Suppressor macrophage (primary cell): Measurements from ENCODE around the gene CEP83.
"Not testable (repeated sequence)": the region's sequence is repeated elsewhere in the genome, so short reads cannot be mapped to it uniquely, and the experiment has no call there.

Experiments
- DNase-seq, 4 experiments: peaks; one replicate each; pipeline ENCODE4 v3.0.0-alpha.2; 2020 to 2022
- total RNA-seq, 17 experiments: gene quantifications; one replicate each; lab custom pipeline; 2026; ENCODE audit warnings: mixed read lengths in 6 of 17, inconsistent platforms in 3 of 17; lab: John Stamatoyannopoulos, UW

The CEP83 gene
- total RNA-seq, result 5.5 to 30.1 (median 14.1) reads per million in 17 experiments

- peak; percentile 96 to 98 (median 97) for DNase-seq
Measured at GRCh38 chr12:94459728-94460615, at the start of gene CEP83. TSS of gene CEP83 (minus strand) at chr12:94459867. CDS start at chr12:94412490, 47,377 bp downstream.

- no peak for DNase-seq
Measured at GRCh38 chr12:94509317-94509716, 49.6 kb upstream of the CEP83 start.

- DNase-seq, result no peak
Measured at GRCh38 chr12:94507455-94507854, 47.8 kb upstream of the CEP83 start.

GRCh38 chr12:94504386-94504785 lies 44.7 kb upstream of the CEP83 start:
- DNase-seq, result no peak

GRCh38 chr12:94503619-94504018 lies 44.0 kb upstream of the CEP83 start:
- no peak for DNase-seq

- no peak for DNase-seq
Measured at GRCh38 chr12:94500831-94501567, 41.3 kb upstream of the CEP83 start.

GRCh38 chr12:94498698-94499097 lies 39.0 kb upstream of the CEP83 start:
- DNase-seq, result no peak

- DNase-seq, result no peak
Measured at GRCh38 chr12:94498073-94498472, 38.4 kb upstream of the CEP83 start.

- DNase-seq, result no peak
Measured at GRCh38 chr12:94495445-94496115, 35.9 kb upstream of the CEP83 start.

- DNase-seq, result no peak
Measured at GRCh38 chr12:94491489-94491888, 31.8 kb upstream of the CEP83 start.

- peak; percentile 27 to 60 (median 54) for DNase-seq
Measured at GRCh38 chr12:94488463-94488862, 28.8 kb upstream of the CEP83 start.

- no peak for DNase-seq
Measured at GRCh38 chr12:94481734-94482133, 22.1 kb upstream of the CEP83 start.

GRCh38 chr12:94469522-94469921 lies 9.9 kb upstream of the CEP83 start:
- DNase-seq, result no peak

GRCh38 chr12:94460616-94460959 lies 921 bp upstream of the CEP83 start:
- no peak for DNase-seq

- DNase-seq, result peak in 3 of 4 experiments; percentile 3 to 45 (median 44)
Measured at GRCh38 chr12:94458877-94459727, 565 bp downstream of the CEP83 start.

- DNase-seq, result peak in 1 of 4 experiments; percentile 44
Measured at GRCh38 chr12:94457311-94457710, 2.4 kb downstream of the CEP83 start.

- DNase-seq, result not testable (repeated sequence)
Measured at GRCh38 chr12:94454318-94454717, 5.3 kb downstream of the CEP83 start.

GRCh38 chr12:94445662-94446061 lies 14.0 kb downstream of the CEP83 start:
- no peak for DNase-seq

- DNase-seq, result no peak
Measured at GRCh38 chr12:94437303-94437702, 22.4 kb downstream of the CEP83 start.

GRCh38 chr12:94435511-94435927 lies 24.1 kb downstream of the CEP83 start:
- peak in 1 of 4 experiments; percentile 10 for DNase-seq

GRCh38 chr12:94434171-94434570 lies 25.5 kb downstream of the CEP83 start:
- peak in 1 of 4 experiments; percentile 30 for DNase-seq

GRCh38 chr12:94433744-94434143 lies 25.9 kb downstream of the CEP83 start:
- no peak for DNase-seq
